GM21717 (cell line): Measurements from ENCODE around the gene COMT.

Source experiments
- ATAC-seq: cut with Tn5 transposase; IDR thresholded peaks from one replicate; pipeline ENCODE4 v1.9.1; 2021; ENCODE audit warnings: mild to moderate bottlenecking, moderate library complexity; ENCODE audit not compliant: unreplicated experiment

The COMT gene

DNA sequence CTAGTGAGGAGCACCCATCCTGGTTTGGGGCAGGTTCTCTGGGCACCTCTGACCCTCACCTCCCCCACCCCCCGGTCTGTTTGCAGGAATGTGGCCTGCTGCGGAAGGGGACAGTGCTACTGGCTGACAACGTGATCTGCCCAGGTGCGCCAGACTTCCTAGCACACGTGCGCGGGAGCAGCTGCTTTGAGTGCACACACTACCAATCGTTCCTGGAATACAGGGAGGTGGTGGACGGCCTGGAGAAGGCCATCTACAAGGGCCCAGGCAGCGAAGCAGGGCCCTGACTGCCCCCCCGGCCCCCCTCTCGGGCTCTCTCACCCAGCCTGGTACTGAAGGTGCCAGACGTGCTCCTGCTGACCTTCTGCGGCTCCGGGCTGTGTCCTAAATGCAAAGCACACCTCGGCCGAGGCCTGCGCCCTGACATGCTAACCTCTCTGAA is 26.9 kb downstream of the COMT start:
- ATAC-seq, result no peak

DNA sequence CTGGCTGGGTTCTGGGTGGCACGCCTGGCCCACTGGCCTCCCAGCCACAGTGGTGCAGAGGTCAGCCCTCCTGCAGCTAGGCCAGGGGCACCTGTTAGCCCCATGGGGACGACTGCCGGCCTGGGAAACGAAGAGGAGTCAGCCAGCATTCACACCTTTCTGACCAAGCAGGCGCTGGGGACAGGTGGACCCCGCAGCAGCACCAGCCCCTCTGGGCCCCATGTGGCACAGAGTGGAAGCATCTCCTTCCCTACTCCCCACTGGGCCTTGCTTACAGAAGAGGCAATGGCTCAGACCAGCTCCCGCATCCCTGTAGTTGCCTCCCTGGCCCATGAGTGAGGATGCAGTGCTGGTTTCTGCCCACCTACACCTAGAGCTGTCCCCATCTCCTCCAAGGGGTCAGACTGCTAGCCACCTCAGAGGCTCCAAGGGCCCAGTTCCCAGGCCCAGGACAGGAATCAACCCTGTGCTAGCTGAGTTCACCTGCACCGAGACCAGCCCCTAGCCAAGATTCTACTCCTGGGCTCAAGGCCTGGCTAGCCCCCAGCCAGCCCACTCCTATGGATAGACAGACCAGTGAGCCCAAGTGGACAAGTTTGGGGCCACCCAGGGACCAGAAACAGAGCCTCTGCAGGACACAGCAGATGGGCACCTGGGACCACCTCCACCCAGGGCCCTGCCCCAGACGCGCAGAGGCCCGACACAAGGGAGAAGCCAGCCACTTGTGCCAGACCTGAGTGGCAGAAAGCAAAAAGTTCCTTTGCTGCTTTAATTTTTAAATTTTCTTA is 27.8 kb downstream of the COMT start:
- ATAC-seq, result no peak

DNA sequence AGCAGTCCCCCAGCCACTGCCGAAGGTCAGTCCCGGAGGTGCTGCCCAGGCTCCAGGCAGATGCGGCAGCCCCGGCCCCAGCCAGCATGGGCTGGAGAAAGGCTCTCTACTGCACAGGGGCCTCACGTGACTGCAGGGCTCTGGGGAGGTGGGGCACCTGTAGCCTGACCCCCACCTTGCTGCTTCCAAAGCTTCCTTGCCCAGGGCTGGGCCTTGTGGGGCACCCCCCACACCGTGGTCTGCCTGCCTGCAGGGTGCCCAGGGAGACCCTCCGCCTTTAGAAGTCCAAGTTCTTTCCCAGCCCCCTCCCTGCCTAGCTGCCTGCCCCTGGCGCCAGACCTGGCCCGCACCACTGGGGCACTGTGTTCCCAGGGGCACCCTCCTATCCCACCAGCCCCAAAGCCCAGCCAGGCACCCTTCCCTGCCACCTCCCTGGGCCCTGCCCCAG is 28.5 kb downstream of the COMT start:
- ATAC-seq, result no peak

- no peak for ATAC-seq
Measured at GRCh38 chr22:19970479-19971275, 29.1 kb downstream of the COMT start.

GRCh38 chr22:19971276-19972124 is 29.9 kb downstream of the COMT start:
- no peak for ATAC-seq

DNA sequence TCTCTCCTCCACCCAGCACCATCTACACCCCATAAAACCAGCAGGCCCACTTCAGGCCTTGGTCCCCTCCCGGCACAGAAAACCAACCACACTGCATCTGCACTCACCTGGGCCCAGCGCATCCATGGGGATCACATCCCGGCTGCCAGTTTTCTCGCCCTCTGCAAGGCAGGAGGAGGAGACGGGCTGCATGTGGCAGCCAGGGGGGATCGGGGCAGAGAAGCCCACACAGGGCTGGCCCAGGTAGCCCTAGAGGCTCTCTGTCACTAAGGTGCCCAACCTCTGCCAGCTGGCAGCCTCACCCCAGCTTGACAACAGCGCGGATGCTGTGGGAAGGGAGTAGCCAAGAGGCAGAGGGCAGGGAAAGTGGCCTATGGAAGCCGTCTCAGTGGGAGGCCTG is 30.7 kb downstream of the COMT start:
- no peak for ATAC-seq

GRCh38 chr22:19972652-19973550 is 31.3 kb downstream of the COMT start:
- no peak for ATAC-seq

DNA sequence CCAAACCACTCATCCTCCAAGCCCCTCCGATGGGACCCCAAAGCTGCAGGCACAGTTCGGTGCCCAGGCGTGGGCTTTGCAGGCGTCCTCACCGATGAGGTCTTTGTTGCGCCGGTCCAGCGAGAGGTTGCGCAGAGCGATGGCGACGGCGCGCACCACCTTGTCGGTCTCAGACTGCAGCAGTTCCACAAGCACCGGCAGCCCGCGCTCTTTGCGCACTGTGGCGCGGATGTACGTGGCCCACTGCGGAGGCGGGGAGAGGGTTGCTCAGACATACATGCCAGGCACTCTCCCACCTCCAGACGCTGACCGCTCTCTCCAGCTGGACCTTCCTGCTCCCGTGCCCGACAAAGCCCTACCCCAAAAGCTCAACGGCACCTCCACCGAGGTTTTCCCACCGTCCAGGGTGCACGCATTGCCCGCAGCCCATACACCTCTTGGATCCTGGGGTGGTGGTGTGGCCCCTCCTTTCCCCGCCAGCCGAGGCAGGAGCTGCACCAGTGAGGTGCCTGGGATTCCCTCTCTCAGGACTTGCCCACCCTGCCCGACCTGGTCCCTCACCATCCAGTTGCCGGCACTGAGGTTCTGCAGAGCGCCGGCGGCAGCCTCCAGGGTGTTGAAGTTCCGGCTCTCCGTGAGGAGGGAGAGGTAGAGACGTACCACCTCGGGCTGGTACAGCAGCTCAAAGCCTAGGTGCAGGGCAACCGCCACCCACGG is 32.1 kb downstream of the COMT start:
- ATAC-seq, result no peak

GRCh38 chr22:19974268-19974861 is 32.8 kb downstream of the COMT start:
- no peak for ATAC-seq

GRCh38 chr22:19974935-19975706 is 33.5 kb downstream of the COMT start:
- no peak for ATAC-seq

- ATAC-seq, result no peak
Measured at GRCh38 chr22:19975707-19976035, 34.1 kb downstream of the COMT start.

DNA sequence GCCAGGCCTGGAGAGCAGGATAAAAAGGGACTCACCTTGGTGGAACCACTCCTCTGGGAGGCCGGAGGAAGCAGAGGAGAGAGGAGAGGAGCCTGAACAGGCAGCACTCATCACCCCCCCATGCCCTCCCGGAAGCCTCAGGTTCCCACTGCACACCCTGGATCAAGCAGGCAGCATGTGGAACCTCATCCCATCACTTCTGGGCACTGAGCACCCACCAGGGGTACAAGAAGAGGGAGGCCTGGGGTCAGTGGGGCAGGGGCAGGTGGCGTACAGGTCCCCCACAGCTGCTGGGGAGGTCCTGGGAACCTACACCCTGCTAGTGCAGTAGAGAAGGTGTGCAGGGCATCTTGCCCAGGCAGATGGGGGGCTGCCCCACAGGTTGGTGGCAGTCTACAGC is 35.1 kb downstream of the COMT start:
- no peak for ATAC-seq

GRCh38 chr22:19977296-19978243 is 36.0 kb downstream of the COMT start:
- ATAC-seq, result no peak

DNA sequence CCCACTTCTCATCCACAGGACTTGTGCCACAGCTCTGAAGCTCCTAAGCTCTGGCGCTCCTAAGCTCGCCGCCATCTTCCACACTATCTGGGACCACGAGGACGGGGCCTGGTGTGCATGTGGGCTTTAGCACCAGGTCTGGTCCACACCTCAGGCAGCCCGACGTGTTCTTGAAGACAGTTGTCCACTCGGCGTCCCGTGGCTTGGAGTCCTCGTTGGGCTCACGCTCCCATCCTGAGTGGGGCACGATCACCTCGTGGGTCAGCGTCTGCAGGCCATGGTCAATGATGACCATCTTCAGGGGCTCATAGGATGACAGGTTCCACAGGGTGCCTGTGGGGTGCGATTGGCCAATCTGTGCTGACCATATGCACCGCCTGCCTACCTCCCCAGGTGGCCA is 37.2 kb downstream of the COMT start:
- no peak for ATAC-seq

DNA sequence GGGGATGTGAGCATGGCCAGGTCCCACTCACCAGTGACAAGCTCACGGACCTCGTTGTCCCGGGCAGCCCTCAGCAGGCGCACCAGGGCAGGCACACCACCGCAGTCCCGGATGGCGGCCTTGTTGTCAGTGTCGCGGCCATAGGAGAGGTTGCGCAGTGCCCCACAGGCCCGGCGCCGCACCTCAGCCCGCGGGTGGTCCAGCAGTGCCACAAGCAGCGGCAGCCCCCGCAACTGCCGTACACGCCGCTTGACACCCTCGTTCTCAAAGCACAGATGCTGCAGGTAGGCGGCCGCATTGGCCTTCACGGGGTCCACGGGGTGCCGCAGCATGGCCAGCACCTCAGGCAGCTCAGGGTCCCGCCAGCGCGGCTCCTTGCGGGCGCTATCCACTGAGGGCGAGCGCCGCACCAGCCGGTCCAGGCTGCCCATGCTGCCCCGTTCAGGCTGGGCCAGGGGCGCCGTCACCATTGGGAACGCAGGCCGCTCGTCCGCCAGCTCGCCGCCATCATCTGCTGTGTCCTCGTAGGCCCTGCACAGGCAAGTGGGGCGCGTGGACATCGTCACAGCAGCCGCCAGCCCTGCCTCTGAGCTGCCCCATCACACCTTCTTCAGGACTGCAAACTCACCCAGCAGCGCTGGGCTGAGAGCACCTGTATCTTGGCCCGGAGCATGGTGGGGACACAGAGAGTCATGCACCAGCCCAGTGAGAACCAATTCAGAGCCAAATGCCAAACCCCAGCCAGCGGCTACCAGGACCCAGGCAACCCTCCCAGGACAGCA is 38.3 kb downstream of the COMT start:
- ATAC-seq, result no peak

DNA sequence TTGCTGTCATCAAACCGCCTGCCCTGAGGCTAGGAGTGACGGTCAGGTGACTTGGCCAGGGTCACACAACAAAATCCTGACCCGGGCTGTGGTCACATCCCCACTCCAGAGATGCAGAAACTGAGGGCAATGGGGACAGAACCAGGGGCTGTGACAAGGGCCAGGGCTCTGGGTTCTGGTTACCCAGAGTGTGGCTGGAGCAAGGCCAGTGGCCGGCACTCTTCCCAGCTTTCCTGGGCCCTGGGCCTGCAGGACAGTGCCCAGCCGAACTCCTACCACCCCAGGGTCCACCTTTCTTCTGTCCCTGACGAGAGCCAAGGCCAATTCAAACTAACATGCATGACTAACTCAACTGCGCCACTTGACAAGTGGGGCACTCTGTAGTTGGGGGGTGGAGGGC is 39.2 kb downstream of the COMT start:
- ATAC-seq, result no peak
